GM12878 (cell line): ENCODE measurements around the gene NT5M.

Source experiments
- BRCA1 ChIP-seq: IDR thresholded peaks from 2 replicates; pipeline ENCODE4 v1.6.1; 2011; ENCODE audit warnings: low read depth, low read length, improper control_type of control experiment
- CREB1 ChIP-seq: IDR thresholded peaks from 2 replicates; pipeline ENCODE4 v1.6.1; 2012; ENCODE audit warnings: low read depth, mild to moderate bottlenecking, inconsistent platforms
- ESRRA ChIP-seq: IDR thresholded peaks from 2 replicates; pipeline ENCODE4 v1.6.1; 2012; ENCODE audit warnings: mild to moderate bottlenecking, low read length, improper control_type of control experiment
- FOXK2 ChIP-seq: fragments of 450-650 bp; IDR thresholded peaks from 2 replicates; pipeline ENCODE4 v1.6.1; 2017; ENCODE audit warnings: mild to moderate bottlenecking, moderate library complexity
- RFX5 ChIP-seq: IDR thresholded peaks from 2 replicates; pipeline ENCODE4 v1.6.1; 2011; ENCODE audit warnings: low read depth, low read length, improper control_type of control experiment

DNA sequence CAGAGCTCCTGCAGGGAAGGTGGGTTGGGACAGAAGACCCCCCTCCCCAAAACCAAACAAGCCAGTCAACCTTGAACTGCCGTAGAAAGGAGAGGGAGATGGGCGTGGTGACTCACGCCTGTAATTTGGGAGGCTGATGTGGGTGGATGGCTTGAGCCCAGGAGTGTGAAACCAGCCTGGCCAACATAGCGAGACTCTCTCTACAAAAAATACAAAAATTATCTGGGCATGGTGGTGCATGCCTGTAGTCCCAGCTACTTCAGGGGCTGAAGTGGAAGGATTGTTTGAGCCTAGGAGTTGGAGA, 42.1 kb downstream of the NT5M start:
- TF ChIP-seq ESRRA = no peak
- no peak for TF ChIP-seq FOXK2
- no peak for TF ChIP-seq CREB1
- TF ChIP-seq BRCA1 = no peak
- no peak for TF ChIP-seq RFX5
